HG03575 (cell line): ENCODE measurements around the gene PLAC9.

Experiments used
- ATAC-seq: cut with Tn5 transposase; IDR thresholded peaks from one replicate; pipeline ENCODE4 v1.9.1; 2021; ENCODE audit not compliant: unreplicated experiment, insufficient number of reproducible peaks, low FRiP score; ENCODE audit errors: extremely low read depth

The PLAC9 gene

DNA sequence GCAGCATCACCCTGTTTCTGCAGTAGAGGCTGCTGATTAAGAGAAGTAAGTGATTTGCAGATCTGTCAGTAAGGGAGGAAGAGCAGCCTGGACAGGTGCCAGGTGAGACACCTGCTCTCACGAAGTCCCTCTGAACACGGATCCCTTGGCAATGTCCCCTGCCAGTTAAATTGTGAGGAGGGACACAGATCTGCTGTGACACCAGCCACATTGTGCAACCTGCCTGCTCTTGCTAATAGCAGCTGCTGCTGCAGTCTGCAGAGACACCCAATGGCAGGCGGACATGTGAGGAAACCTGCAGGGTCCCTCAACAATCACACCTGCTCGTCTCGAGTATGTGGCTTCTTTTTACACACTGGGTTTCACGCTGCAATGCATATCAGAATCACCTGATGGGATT is 40.9 kb downstream of the PLAC9 start:
- no peak for ATAC-seq

- ATAC-seq, result no peak
Observed at GRCh38 chr10:80174641-80175395, 42.3 kb downstream of the PLAC9 start.

GRCh38 chr10:80176526-80176925 is 44.0 kb downstream of the PLAC9 start:
- no peak for ATAC-seq

GRCh38 chr10:80177781-80178636 is 45.5 kb downstream of the PLAC9 start:
- ATAC-seq, result no peak

DNA sequence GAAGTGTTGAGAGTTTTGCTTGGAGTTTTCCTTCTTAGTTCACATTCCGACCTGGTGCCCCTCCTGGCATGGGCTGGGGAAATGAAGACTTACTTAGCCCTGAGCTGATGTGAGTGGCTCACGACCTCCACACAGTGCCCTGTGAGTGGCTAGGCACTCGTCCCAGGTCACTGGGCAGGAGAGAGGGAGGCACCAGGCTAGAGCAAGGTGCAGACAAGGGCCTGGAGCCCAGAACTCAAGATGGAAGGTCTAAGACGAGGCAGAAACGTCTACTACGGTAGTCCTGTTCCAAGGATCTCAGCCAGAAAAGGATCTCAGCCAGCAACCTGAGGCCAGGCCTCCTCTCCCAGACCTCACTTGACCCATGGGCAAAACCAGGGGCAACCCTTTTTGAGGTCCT is 50.5 kb downstream of the PLAC9 start:
- no peak for ATAC-seq

- no peak for ATAC-seq
Observed at GRCh38 chr10:80183436-80183835, 50.9 kb downstream of the PLAC9 start.

GRCh38 chr10:80184291-80184690 is 51.8 kb downstream of the PLAC9 start:
- ATAC-seq, result no peak

GRCh38 chr10:80185578-80186299 is 53.2 kb downstream of the PLAC9 start:
- ATAC-seq, result no peak

DNA sequence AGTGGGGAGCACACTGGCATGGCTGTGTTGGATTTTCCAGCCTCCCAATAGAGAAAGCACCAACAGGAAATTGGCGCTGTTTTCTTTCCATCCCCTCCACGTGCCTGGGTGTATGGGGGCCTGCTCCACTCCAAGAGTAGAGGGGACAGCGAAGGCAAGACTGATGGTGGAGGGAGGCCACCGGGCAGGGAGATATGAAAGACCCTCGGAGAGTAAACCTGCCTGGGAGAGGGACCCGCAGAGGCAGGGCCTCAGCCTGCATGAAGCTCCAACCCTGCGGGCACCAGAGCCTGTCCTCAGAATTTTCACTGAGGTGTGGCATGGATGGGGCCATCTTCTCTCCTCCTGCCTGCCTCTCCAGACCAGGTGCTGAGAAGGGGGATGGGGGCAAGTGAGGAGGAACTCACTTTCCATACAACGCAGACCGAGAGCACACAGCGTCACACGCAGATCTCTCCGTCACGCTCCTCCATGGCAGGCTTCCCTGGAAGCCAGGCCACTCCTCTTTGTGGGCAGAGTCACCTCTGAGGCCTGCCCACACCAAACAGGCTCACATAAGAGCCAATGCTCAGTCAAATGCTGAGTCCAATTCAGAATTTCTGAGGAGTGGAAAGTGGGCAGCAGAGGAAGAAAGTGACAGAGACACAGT is 54.0 kb downstream of the PLAC9 start:
- no peak for ATAC-seq

- no peak for ATAC-seq
Observed at GRCh38 chr10:80187060-80187459, 54.5 kb downstream of the PLAC9 start.

GRCh38 chr10:80187465-80188409 is 55.2 kb downstream of the PLAC9 start:
- peak; percentile 58 for ATAC-seq

DNA sequence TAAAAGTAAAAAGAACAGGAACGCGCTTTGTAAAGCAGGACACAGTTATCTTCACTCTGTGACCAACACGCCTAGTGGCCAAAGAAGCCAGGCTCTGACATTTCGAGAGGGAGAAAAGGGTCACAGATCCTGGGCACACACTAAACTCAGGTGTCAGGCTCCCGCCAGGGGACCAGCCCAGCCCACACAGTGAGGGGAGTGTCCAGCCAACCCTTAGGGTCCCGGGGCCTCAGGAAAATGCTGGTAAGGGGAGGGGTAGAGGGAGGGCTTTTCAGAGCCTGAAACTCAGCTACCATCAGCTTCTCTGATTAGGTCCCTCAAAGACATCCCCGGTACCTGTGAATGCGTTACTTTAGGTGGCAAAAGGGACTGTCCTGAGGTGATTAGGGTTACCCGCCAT is 56.2 kb downstream of the PLAC9 start:
- no peak for ATAC-seq

- ATAC-seq, result no peak
Observed at GRCh38 chr10:80191589-80192270, 59.2 kb downstream of the PLAC9 start.

- ATAC-seq, result no peak
Observed at GRCh38 chr10:80192553-80192952, 60.0 kb downstream of the PLAC9 start.

DNA sequence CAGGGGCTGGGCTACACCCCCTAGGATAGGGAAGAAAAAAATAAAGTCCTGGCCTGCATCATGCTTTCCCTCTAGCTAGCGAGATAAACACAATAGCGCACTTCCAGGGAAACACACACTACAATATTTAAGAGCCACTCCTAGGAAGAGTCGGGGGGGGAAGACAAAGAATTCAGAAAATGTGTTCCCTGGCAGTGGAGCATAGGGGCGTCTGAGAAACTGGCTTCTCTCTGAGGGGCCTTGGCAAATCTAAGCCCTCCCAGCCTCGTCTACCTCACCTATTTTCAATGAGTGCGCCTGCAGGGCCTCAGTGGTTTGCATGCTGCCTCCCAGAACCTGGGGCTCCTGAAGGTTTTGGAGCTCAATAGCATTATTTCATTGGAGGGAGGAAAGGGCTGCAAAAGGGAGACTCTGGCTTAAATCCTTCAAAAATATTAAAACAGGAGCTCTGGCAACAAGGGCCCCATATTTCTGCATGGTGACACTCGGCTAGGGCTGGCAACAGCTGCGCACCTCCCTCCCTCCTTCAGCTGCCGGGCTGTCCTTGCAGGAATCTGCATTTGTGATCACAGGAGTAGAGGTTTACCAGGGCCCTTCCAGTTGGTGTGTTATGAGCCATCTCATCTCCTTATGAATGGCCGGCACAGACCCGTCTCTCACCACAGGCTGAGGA is 62.0 kb downstream of the PLAC9 start:
- ATAC-seq, result no peak
